Ishikawa (cell line): Measurements from ENCODE around the gene PPP1R36.

Experiments used
- CEBPB ChIP-seq: IDR thresholded peaks from 2 replicates; pipeline ENCODE4 v1.6.1; 2012
- CREB1 ChIP-seq: IDR thresholded peaks from 2 replicates; pipeline ENCODE4 v1.6.1; 2012; ENCODE audit warnings: low read depth
- EGR1 ChIP-seq: IDR thresholded peaks from 2 replicates; pipeline ENCODE4 v1.6.1; 2012
- EP300 ChIP-seq: IDR thresholded peaks from 2 replicates; pipeline ENCODE4 v1.6.1; 2012; ENCODE audit warnings: borderline replicate concordance
- FOXM1 ChIP-seq: IDR thresholded peaks from 2 replicates; pipeline ENCODE4 v1.6.1; 2012; ENCODE audit warnings: low read depth, borderline replicate concordance
- NFIC ChIP-seq: IDR thresholded peaks from 2 replicates; pipeline ENCODE4 v1.6.1; 2012
- RAD21 ChIP-seq: IDR thresholded peaks from 2 replicates; pipeline ENCODE4 v1.6.1; 2012; ENCODE audit warnings: low read depth
- REST ChIP-seq: IDR thresholded peaks from 2 replicates; pipeline ENCODE4 v1.6.1; 2012; ENCODE audit warnings: low read depth, mild to moderate bottlenecking
- TAF1 ChIP-seq: IDR thresholded peaks from 2 replicates; pipeline ENCODE4 v1.6.1; 2012; ENCODE audit warnings: low read depth, mild to moderate bottlenecking
- TCF12 ChIP-seq: IDR thresholded peaks from 2 replicates; pipeline ENCODE4 v1.6.1; 2012; ENCODE audit warnings: low read depth
- TEAD4 ChIP-seq: IDR thresholded peaks from 2 replicates; pipeline ENCODE4 v1.6.1; 2012
- USF1 ChIP-seq: IDR thresholded peaks from 2 replicates; pipeline ENCODE4 v1.6.1; 2012
- YY1 ChIP-seq: IDR thresholded peaks from 2 replicates; pipeline ENCODE4 v1.6.1; 2012; ENCODE audit warnings: low read depth
- ZBTB7A ChIP-seq: IDR thresholded peaks from 2 replicates; pipeline ENCODE4 v1.6.1; 2012; ENCODE audit warnings: low read depth
- TF ChIP-seq, protein P1 (sequence below): IDR thresholded peaks from 2 replicates; pipeline ENCODE4 v1.6.1; 2012

Gene PPP1R36

DNA sequence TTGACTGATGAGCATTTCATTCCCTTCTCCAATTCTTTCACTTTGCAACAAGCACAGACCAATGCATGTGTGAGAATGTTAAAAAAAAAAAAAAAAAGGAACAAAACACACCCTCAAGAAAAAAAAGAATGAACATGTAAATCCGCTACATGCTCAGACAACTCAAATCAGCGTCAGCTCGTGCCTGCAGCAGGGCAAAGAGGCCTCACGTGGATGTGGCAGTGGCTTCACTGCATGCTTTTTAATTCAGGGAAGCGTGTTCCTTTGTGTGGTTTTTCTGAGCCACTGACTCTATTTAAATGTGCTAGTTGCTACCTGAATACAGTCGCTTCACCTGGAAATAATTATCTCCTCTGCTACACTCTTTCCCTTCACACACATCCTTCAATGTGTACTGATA lies 55.1 kb downstream of the PPP1R36 start:
- no peak for TF ChIP-seq ZBTB7A
- TF ChIP-seq TCF12 = no peak
- no peak for TF ChIP-seq NFIC
- TF ChIP-seq YY1 = no peak
- TF ChIP-seq CEBPB = no peak
- no peak for TF ChIP-seq EGR1
- TF ChIP-seq, protein P1, sequence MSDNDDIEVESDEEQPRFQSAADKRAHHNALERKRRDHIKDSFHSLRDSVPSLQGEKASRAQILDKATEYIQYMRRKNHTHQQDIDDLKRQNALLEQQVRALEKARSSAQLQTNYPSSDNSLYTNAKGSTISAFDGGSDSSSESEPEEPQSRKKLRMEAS = no peak
- no peak for TF ChIP-seq FOXM1
- TF ChIP-seq USF1 = no peak

DNA sequence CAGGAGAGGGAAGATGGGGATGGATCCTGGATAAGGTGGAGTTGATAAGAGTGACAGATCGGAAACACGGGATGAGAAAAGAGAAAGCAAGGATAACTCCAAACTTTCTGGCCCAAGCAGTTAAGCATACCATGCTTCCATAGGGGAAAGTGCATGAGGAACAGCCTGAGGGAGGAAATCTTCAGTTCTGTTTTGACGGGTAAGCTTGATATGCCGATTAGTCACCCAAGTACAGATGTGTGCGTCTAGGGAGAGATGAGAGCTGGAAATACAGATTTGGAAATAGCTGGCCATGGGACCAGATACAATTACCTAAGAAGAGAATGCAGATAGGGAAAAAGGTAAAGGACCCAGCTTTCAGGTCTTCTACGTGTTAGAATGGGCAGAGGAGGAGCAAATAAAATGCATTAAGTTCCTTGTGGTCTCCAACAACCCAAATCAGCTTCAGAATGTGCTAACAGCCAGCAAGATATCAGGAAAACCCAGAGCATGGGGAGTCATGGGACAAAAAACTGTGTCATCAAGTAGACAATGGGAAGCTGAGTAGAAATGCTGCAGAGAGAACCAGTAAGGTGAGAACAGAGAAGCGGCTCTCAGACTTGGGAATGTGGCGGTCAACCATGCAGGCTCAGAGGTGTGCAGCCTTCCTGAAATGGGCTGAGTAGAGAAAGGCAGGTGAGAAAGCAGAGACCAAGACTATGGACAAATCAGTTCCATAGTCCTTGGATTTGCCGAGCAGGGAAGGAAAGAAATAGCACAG lies 56.3 kb downstream of the PPP1R36 start:
- TF ChIP-seq ZBTB7A (no peak), USF1 (no peak), TCF12 (no peak), CEBPB (no peak), REST (no peak), TEAD4 (no peak), TAF1 (no peak), FOXM1 (no peak), NFIC (no peak), EGR1 (no peak), CREB1 (no peak), EP300 (no peak), RAD21 (no peak), YY1 (no peak)
- TF ChIP-seq, protein P1 = no peak

DNA sequence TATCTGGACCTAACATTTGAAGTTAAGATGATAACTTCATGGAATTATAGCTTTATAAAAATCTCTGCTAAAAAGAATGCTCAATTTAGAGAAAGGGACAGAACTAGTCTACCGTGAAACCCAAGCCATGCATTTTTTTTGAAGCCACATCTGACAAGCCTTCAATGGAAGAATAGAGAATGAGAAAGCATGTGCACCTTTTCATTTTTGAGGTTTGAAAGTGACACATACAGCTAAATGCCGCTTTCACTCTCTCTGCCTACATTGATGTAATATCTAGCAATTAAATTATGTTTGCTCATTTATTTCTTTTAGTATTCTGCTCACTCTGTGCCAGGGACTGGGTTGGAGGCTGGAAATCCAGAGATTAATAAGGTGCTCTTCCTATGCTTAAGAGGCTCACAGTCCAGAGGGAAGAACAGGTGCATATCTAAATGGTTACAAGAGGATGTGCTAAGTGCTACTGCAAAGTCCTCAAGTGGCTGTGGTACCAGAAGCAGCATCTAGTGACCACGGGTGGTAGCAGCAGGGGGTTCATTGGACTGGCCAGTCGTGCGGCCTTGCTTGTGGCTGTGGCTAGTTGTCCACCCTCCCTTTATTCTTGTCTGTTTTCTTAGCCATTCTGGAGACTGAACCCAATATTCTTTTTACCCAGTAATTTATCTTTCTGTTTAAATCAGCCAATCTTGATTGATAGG lies 60.4 kb downstream of the PPP1R36 start:
- TF ChIP-seq EP300 = no peak
- TF ChIP-seq, protein P1 = peak; percentile 28; the same call in 1 of the 2 replicates

- TF ChIP-seq YY1 (no peak), EP300 (no peak), RAD21 (no peak), REST (no peak), FOXM1 (no peak), TAF1 (no peak), ZBTB7A (no peak), CEBPB (no peak), TCF12 (no peak), TEAD4 (no peak), CREB1 (no peak)
- TF ChIP-seq, protein P1 = no peak
These were observed 61.7 kb downstream of the PPP1R36 start for GRCh38 chr14:64611358-64612020.

GRCh38 chr14:64612021-64612380 lies 62.2 kb downstream of the PPP1R36 start:
- TF ChIP-seq NFIC (no peak), TEAD4 (peak; percentile 73)
